AG09319 (cell line): ENCODE results near the gene AK9.
"Not testable (repeated sequence)": the region's sequence is repeated elsewhere in the genome, so short reads cannot be mapped to it uniquely, and the experiment has no call there.

Experiments used
- DNase-seq: peaks from one replicate; pipeline ENCODE4 v3.0.0-alpha.2; 2010; ENCODE audit warnings: low read depth; ENCODE audit errors: extremely low read depth
- CTCF ChIP-seq: IDR thresholded peaks from 2 replicates; pipeline ENCODE4 v1.5.1; 2011; ENCODE audit warnings: low read depth, mild to moderate bottlenecking, inconsistent platforms, low read length, moderate library complexity

AK9 gene

GRCh38 chr6:109690737-109691621, at the start of gene AK9, which contains the start of gene FIG4:
Gene AK9, minus strand, starts transcription at chr6:109691202. Its CDS starts 15,457 bp downstream, at chr6:109675745.
Gene FIG4, plus strand, starts transcription at chr6:109691296. Its CDS starts 140 bp downstream, at chr6:109691436.
- TF ChIP-seq CTCF: peak; percentile 49
- DNase-seq: peak; percentile 71

- DNase-seq: no peak
- TF ChIP-seq CTCF: no peak
These were observed 49.8 kb upstream of the AK9 start for GRCh38 chr6:109740787-109741186.

- no peak for TF ChIP-seq CTCF
- no peak for DNase-seq
These were observed 48.7 kb upstream of the AK9 start for GRCh38 chr6:109739686-109740085.

GRCh38 chr6:109738667-109739066, 47.7 kb upstream of the AK9 start:
- DNase-seq: no peak
- no peak for TF ChIP-seq CTCF

- DNase-seq: no peak
- no peak for TF ChIP-seq CTCF
These were observed 47.3 kb upstream of the AK9 start for GRCh38 chr6:109738255-109738654.

GRCh38 chr6:109736273-109737025, 45.4 kb upstream of the AK9 start:
- no peak for TF ChIP-seq CTCF
- no peak for DNase-seq

GRCh38 chr6:109725250-109725649, 34.2 kb upstream of the AK9 start:
- DNase-seq: not testable (repeated sequence)
